ENCODE data around the gene NMNAT3. TPM values are rescaled to one million over a fixed set of nuclear protein-coding genes. Genes with fewer than 3 reads are reported as not detected.

Gene NMNAT3
- polyA plus RNA-seq, 2 of the 4 experiments (the other 2 are of a cell fraction) = 1.2 to 2.9 TPM

DNA sequence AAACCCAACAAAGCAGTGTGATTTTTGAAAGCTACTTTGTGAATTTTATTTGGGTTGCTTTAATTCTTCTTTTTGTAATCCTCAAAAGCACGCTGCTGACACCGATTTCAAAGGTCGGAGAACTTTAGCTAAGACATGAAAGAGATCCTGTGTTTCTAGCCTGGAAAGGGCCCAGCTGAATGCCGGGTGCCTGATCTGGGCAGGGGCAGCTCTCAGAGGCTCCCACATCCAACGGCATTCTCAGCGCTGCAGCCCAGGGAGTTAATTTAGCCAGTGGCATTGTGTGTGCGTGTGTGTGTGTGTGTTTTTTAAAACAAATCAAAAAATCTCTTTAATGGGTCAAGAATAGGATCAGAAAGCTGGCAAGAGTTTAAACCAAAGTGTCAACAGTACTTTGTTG, 144.8 kb downstream of the NMNAT3 start:
- DNase-seq (ENCODE audit: low read depth in 1 of 2, low spot score in 1 of 2) (no peak), FAIRE-seq (no peak), ATAC-seq (no peak)
- no peak for TF ChIP-seq ZC3H11A (IDR thresholded peaks at IDR 0.05)
- TF ChIP-seq, protein P1, sequence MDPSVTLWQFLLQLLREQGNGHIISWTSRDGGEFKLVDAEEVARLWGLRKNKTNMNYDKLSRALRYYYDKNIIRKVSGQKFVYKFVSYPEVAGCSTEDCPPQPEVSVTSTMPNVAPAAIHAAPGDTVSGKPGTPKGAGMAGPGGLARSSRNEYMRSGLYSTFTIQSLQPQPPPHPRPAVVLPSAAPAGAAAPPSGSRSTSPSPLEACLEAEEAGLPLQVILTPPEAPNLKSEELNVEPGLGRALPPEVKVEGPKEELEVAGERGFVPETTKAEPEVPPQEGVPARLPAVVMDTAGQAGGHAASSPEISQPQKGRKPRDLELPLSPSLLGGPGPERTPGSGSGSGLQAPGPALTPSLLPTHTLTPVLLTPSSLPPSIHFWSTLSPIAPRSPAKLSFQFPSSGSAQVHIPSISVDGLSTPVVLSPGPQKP (IDR thresholded peaks at IDR 0.05; ENCODE audit: low read depth, low read length) = no peak
- TF ChIP-seq RAD21 (conservative IDR thresholded peaks at IDR 0.05 in 1 of 2, IDR thresholded peaks at IDR 0.05 in 1 of 2) = no peak
- TF ChIP-seq NFE2L2 (conservative IDR thresholded peaks at IDR 0.05; ENCODE audit: low read length) = no peak
- no peak for TF ChIP-seq RFX5 (IDR thresholded peaks at IDR 0.05)
- TF ChIP-seq BHLHE40 (IDR thresholded peaks at IDR 0.05; ENCODE audit: low read depth, low read length) = no peak
- TF ChIP-seq KDM5A (IDR thresholded peaks at IDR 0.05) = no peak
- TF ChIP-seq JUN (IDR thresholded peaks at IDR 0.05) = no peak
- TF ChIP-seq NR3C1 (IDR thresholded peaks at IDR 0.05) = no peak
- TF ChIP-seq HDAC2 (IDR thresholded peaks at IDR 0.05) = no peak
- no peak for TF ChIP-seq RARB (CRISPR knock-in tag; IDR thresholded peaks at IDR 0.05)
- TF ChIP-seq TP53 (CRISPR knock-in tag; IDR thresholded peaks at IDR 0.05) = no peak
- Histone ChIP-seq H3K4me3 (no peak overlapping the region), H3K27ac (no peak overlapping the region), H3K4me2 (no peak overlapping the region), H3K9me3 (no peaks in the 10 kb centered on the region), H3K4me1 (0 out of 3 replicates have a peak, but pooled peaks cover 9% of the 10 kb centered on the region)
- ChIA-PET CTCF (interaction anchor here (0.9 to 1.4 kb wide), 2 partner anchors 9 to 105 kb away, joined by 3 to 4 read pairs; no protein-coding TSS in a partner anchor), POLR2A (no interaction called here)
- 82% methylated on average over 7 of the region's 7 CpGs for WGBS (ENCODE audit: missing lambda C conversion rate)

DNA sequence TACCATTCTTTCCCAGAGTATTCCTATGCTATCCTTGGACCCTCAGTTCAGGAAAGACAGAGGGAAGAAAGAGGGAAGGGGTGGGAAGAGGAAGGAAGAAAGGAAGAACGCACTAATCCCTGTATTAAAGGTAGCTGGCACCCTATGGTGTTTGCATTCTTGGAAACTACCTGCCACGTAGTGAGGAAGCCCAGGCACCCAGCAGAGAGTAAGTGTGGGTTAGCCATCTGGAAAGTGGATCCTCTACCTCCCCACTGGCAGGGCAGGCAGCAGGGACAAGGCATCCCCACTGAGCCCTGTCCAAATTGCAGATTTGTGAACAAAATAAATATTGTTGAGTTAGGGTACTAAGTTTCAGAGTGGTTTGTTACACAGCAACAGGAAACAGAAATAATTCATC, 147.1 kb downstream of the NMNAT3 start:
- H3K9me3 ChIP-seq = no peaks in the 10 kb centered on the region
- H3K4me3 ChIP-seq = no peak overlapping the region
- 14% methylated on average over 2 of the region's 2 CpGs for WGBS (ENCODE audit: missing lambda C conversion rate)
- ATAC-seq = no peak
- H3K27ac ChIP-seq = no peak overlapping the region
- H3K4me2 ChIP-seq = no peak overlapping the region
- 0 out of 3 replicates have a peak, but pooled peaks cover 9% of the 10 kb centered on the region for H3K4me1 ChIP-seq
- no peak for TF ChIP-seq EP300 (IDR thresholded peaks at IDR 0.05)
- no peak for TF ChIP-seq NR3C1 (IDR thresholded peaks at IDR 0.05)
- TF ChIP-seq SMC3 (IDR thresholded peaks at IDR 0.05) = no peak
- TF ChIP-seq, protein P2, sequence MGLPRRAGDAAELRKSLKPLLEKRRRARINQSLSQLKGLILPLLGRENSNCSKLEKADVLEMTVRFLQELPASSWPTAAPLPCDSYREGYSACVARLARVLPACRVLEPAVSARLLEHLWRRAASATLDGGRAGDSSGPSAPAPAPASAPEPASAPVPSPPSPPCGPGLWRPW (IDR thresholded peaks at IDR 0.05) = no peak
- no peak for TF ChIP-seq ZFP36 (IDR thresholded peaks at IDR 0.05; ENCODE audit: borderline replicate concordance, partially characterized antibody)
- no peak for FAIRE-seq
- ChIA-PET POLR2A (no interaction called here), CTCF (interaction anchor here (1.0 kb wide), 1 partner anchor 55 kb away, joined by 4 read pairs; no protein-coding TSS in a partner anchor)
- DNase-seq (ENCODE audit: low read depth in 1 of 2, low spot score in 1 of 2) = no peak

DNA sequence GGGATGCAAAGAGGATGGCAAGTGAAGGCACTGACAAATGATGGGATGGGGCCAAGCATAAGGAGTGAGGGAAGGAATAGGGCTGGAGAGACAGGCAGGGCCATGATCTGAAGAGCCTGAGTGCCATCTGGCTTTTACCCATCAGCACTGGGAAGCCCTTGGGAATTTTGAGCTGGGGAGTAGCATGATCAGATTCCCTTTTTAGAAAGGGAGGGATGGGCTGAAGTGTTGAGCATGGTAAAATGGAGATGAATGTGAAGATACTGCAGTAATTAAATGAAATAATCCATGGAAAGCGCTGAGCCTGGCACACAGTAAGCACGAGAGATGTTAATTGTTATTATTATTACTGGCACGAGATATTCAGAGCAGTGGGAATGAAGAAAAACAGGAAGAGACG, 148.1 kb downstream of the NMNAT3 start:
- H3K4me3 ChIP-seq = no peak overlapping the region
- ChIA-PET CTCF (no interaction called here), POLR2A (no interaction called here)
- no peak for TF ChIP-seq EHF (CRISPR knock-in tag; IDR thresholded peaks at IDR 0.05)
- no peak for TF ChIP-seq NFE2L2 (conservative IDR thresholded peaks at IDR 0.05; ENCODE audit: low read length)
- no peak for DNase-seq (ENCODE audit: low read depth in 1 of 2, low spot score in 1 of 2)
- ATAC-seq = no peak
- no peak overlapping the region for H3K4me2 ChIP-seq
- H3K9me3 ChIP-seq = no peaks in the 10 kb centered on the region
- no peak for FAIRE-seq
- 0 out of 3 replicates have a peak, but pooled peaks cover 6% of the 10 kb centered on the region for H3K4me1 ChIP-seq
- H3K27ac ChIP-seq = no peak overlapping the region
- 31% methylated on average over 4 of the region's 4 CpGs for WGBS (ENCODE audit: missing lambda C conversion rate)

DNA sequence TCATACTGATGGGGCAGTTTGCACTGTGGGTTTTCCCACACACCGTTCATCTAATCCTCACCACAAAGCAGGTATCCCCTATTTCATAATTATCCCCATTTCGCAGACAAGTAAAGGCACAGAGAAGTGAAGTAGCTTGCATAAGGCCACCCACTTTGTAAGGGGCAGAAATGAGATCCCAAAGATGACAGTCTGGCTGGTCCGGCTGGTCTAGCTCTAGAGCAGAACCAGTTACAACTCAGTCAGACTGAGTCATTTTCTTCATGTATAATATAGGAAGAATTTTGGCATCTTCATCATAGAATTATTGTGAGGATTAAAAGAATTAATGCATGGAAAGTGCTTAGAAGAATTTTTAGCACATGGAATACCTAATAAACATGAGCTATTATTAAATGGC, 148.8 kb downstream of the NMNAT3 start:
- ATAC-seq (no peak), FAIRE-seq (no peak), DNase-seq (ENCODE audit: low read depth in 1 of 2, low spot score in 1 of 2) (no peak)
- POLR2A ChIA-PET = no interaction called here
- H3K27ac ChIP-seq = no peak overlapping the region
- H3K4me2 ChIP-seq = no peak overlapping the region
- H3K9me3 ChIP-seq = no peaks in the 10 kb centered on the region
- CTCF ChIA-PET = no interaction called here
- no peak overlapping the region for H3K4me3 ChIP-seq
- 51% methylated on average over 3 of the region's 3 CpGs for WGBS (ENCODE audit: missing lambda C conversion rate)
- TF ChIP-seq FOXS1 (CRISPR knock-in tag; IDR thresholded peaks at IDR 0.05) (no peak), ZNF302 (CRISPR knock-in tag; IDR thresholded peaks at IDR 0.05) (no peak), CEBPB (IDR thresholded peaks at IDR 0.05) (no peak), ZC3H11A (IDR thresholded peaks at IDR 0.05) (no peak), TFCP2L1 (CRISPR knock-in tag; IDR thresholded peaks at IDR 0.05) (no peak), MYC (IDR thresholded peaks at IDR 0.05; ENCODE audit: borderline replicate concordance, low read length) (no peak), RNF2 (IDR thresholded peaks at IDR 0.05; ENCODE audit: borderline replicate concordance, low read depth) (no peak), RCOR1 (IDR thresholded peaks at IDR 0.05; ENCODE audit: low read depth, low read length) (no peak), JUN (IDR thresholded peaks at IDR 0.05) (no peak), NPAS2 (CRISPR knock-in tag; IDR thresholded peaks at IDR 0.05; ENCODE audit: borderline replicate concordance) (no peak), EHMT2 (IDR thresholded peaks at IDR 0.05; ENCODE audit: low read depth) (no peak)
- TF ChIP-seq, protein P3, sequence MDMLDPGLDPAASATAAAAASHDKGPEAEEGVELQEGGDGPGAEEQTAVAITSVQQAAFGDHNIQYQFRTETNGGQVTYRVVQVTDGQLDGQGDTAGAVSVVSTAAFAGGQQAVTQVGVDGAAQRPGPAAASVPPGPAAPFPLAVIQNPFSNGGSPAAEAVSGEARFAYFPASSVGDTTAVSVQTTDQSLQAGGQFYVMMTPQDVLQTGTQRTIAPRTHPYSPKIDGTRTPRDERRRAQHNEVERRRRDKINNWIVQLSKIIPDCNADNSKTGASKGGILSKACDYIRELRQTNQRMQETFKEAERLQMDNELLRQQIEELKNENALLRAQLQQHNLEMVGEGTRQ (IDR thresholded peaks at IDR 0.05) = no peak
- TF ChIP-seq, protein P4, sequence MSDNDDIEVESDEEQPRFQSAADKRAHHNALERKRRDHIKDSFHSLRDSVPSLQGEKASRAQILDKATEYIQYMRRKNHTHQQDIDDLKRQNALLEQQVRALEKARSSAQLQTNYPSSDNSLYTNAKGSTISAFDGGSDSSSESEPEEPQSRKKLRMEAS (IDR thresholded peaks at IDR 0.05) = no peak
- TF ChIP-seq, protein P5, sequence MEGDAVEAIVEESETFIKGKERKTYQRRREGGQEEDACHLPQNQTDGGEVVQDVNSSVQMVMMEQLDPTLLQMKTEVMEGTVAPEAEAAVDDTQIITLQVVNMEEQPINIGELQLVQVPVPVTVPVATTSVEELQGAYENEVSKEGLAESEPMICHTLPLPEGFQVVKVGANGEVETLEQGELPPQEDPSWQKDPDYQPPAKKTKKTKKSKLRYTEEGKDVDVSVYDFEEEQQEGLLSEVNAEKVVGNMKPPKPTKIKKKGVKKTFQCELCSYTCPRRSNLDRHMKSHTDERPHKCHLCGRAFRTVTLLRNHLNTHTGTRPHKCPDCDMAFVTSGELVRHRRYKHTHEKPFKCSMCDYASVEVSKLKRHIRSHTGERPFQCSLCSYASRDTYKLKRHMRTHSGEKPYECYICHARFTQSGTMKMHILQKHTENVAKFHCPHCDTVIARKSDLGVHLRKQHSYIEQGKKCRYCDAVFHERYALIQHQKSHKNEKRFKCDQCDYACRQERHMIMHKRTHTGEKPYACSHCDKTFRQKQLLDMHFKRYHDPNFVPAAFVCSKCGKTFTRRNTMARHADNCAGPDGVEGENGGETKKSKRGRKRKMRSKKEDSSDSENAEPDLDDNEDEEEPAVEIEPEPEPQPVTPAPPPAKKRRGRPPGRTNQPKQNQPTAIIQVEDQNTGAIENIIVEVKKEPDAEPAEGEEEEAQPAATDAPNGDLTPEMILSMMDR (IDR thresholded peaks at IDR 0.05) = no peak
- H3K4me1 ChIP-seq = no peaks in the 10 kb centered on the region

Measured in A549 (cell line).